ENCODE measurements around the gene ARHGAP6.

GRCh38 chrX:11403631-11404030, 262.1 kb downstream of the ARHGAP6 start:
- TF ChIP-seq CTCF (IDR thresholded peaks at IDR 0.05) = no peak
- no peak for TF ChIP-seq POLR2AphosphoS5 (IDR thresholded peaks at IDR 0.05)
- no peak for TF ChIP-seq EP300 (IDR thresholded peaks at IDR 0.05)

Data from upper lobe of left lung (tissue), 4 donors.